ENCODE measurements around the gene C2CD4D.
"Not testable (repeated sequence)": the region's sequence is repeated elsewhere in the genome, so short reads cannot be mapped to it uniquely, and the experiment has no call there.

C2CD4D gene

GRCh38 chr1:151839457-151840403, at the start of gene C2CD4D:
C2CD4D (minus strand) TSS chr1:151839820; CDS start chr1:151838989, 831 bp downstream.
- peak within 1 kb of the TSS; percentile 76 for H3K4me3 ChIP-seq (ENCODE audit: low read depth, low read length)
- H3K27me3 ChIP-seq (ENCODE audit: insufficient read depth, low read length): peaks cover 13% of the 10 kb centered on the region; the same call in 1 of the 2 replicates
- no peaks in the 10 kb centered on the region for H3K79me2 ChIP-seq (ENCODE audit: control insufficient read depth, insufficient read depth, low read length, unreplicated experiment)
- H3K36me3 ChIP-seq (ENCODE audit: insufficient read depth, low read length): no peaks in the 10 kb centered on the region
- peaks cover 34% of the 10 kb centered on the region for H3K4me1 ChIP-seq (ENCODE audit: control insufficient read depth, insufficient read depth, low read length, unreplicated experiment)
- no peak within 1 kb of the TSS for H3K27ac ChIP-seq (ENCODE audit: low read depth, low read length)
- H2AFZ ChIP-seq (ENCODE audit: low read length, unreplicated experiment): peak within 1 kb of the TSS; percentile 55

GRCh38 chr1:151888972-151889570, 49.5 kb upstream of the C2CD4D start:
- H3K36me3 ChIP-seq (ENCODE audit: insufficient read depth, low read length): peaks cover 9% of the 10 kb centered on the region; the same call in 1 of the 2 replicates
- peaks cover 27% of the 10 kb centered on the region for H3K4me1 ChIP-seq (ENCODE audit: control insufficient read depth, insufficient read depth, low read length, unreplicated experiment)
- no peak overlapping the region for H3K4me3 ChIP-seq (ENCODE audit: low read depth, low read length)
- H3K27ac ChIP-seq (ENCODE audit: low read depth, low read length): no peak overlapping the region
- H2AFZ ChIP-seq (ENCODE audit: low read length, unreplicated experiment): no peak overlapping the region
- no peaks in the 10 kb centered on the region for H3K79me2 ChIP-seq (ENCODE audit: control insufficient read depth, insufficient read depth, low read length, unreplicated experiment)
- H3K27me3 ChIP-seq (ENCODE audit: insufficient read depth, low read length): no peaks in the 10 kb centered on the region

- Histone ChIP-seq H3K27me3 (ENCODE audit: insufficient read depth, low read length) (no peaks in the 10 kb centered on the region), H3K4me3 (ENCODE audit: low read depth, low read length) (no peak overlapping the region), H3K4me1 (ENCODE audit: control insufficient read depth, insufficient read depth, low read length, unreplicated experiment) (peaks cover 12% of the 10 kb centered on the region), H2AFZ (ENCODE audit: low read length, unreplicated experiment) (no peak overlapping the region), H3K79me2 (ENCODE audit: control insufficient read depth, insufficient read depth, low read length, unreplicated experiment) (no peaks in the 10 kb centered on the region), H3K36me3 (ENCODE audit: insufficient read depth, low read length) (peaks cover 9% of the 10 kb centered on the region; the same call in 1 of the 2 replicates), H3K27ac (ENCODE audit: low read depth, low read length) (peak overlapping the region; percentile 55)
These were observed 47.4 kb upstream of the C2CD4D start for GRCh38 chr1:151887028-151887427.

GRCh38 chr1:151885479-151885878, 45.9 kb upstream of the C2CD4D start:
- Histone ChIP-seq H3K79me2 (ENCODE audit: control insufficient read depth, insufficient read depth, low read length, unreplicated experiment) (no peaks in the 10 kb centered on the region), H3K36me3 (ENCODE audit: insufficient read depth, low read length) (peaks cover 9% of the 10 kb centered on the region; the same call in 1 of the 2 replicates), H3K27me3 (ENCODE audit: insufficient read depth, low read length) (no peaks in the 10 kb centered on the region), H2AFZ (ENCODE audit: low read length, unreplicated experiment) (no peak overlapping the region), H3K27ac (ENCODE audit: low read depth, low read length) (no peak overlapping the region), H3K4me3 (ENCODE audit: low read depth, low read length) (no peak overlapping the region), H3K4me1 (ENCODE audit: control insufficient read depth, insufficient read depth, low read length, unreplicated experiment) (peaks cover 9% of the 10 kb centered on the region)

- H3K79me2 ChIP-seq (ENCODE audit: control insufficient read depth, insufficient read depth, low read length, unreplicated experiment); H3K27ac ChIP-seq (ENCODE audit: low read depth, low read length); H3K36me3 ChIP-seq (ENCODE audit: insufficient read depth, low read length); H3K4me1 ChIP-seq (ENCODE audit: control insufficient read depth, insufficient read depth, low read length, unreplicated experiment); H3K27me3 ChIP-seq (ENCODE audit: insufficient read depth, low read length); H3K4me3 ChIP-seq (ENCODE audit: low read depth, low read length); H2AFZ ChIP-seq (ENCODE audit: low read length, unreplicated experiment): not testable (repeated sequence)
These were observed 45.3 kb upstream of the C2CD4D start for GRCh38 chr1:151884879-151885278.

- H3K27ac ChIP-seq (ENCODE audit: low read depth, low read length); H3K79me2 ChIP-seq (ENCODE audit: control insufficient read depth, insufficient read depth, low read length, unreplicated experiment); H3K4me1 ChIP-seq (ENCODE audit: control insufficient read depth, insufficient read depth, low read length, unreplicated experiment); H3K27me3 ChIP-seq (ENCODE audit: insufficient read depth, low read length); H2AFZ ChIP-seq (ENCODE audit: low read length, unreplicated experiment); H3K36me3 ChIP-seq (ENCODE audit: insufficient read depth, low read length); H3K4me3 ChIP-seq (ENCODE audit: low read depth, low read length): not testable (repeated sequence)
These were observed 44.8 kb upstream of the C2CD4D start for GRCh38 chr1:151884445-151884844.

GRCh38 chr1:151883898-151884297, 44.3 kb upstream of the C2CD4D start:
- H2AFZ ChIP-seq (ENCODE audit: low read length, unreplicated experiment); H3K4me1 ChIP-seq (ENCODE audit: control insufficient read depth, insufficient read depth, low read length, unreplicated experiment); H3K27ac ChIP-seq (ENCODE audit: low read depth, low read length); H3K36me3 ChIP-seq (ENCODE audit: insufficient read depth, low read length); H3K27me3 ChIP-seq (ENCODE audit: insufficient read depth, low read length); H3K4me3 ChIP-seq (ENCODE audit: low read depth, low read length); H3K79me2 ChIP-seq (ENCODE audit: control insufficient read depth, insufficient read depth, low read length, unreplicated experiment): not testable (repeated sequence)

- H2AFZ ChIP-seq (ENCODE audit: low read length, unreplicated experiment); H3K4me3 ChIP-seq (ENCODE audit: low read depth, low read length); H3K27me3 ChIP-seq (ENCODE audit: insufficient read depth, low read length); H3K79me2 ChIP-seq (ENCODE audit: control insufficient read depth, insufficient read depth, low read length, unreplicated experiment); H3K27ac ChIP-seq (ENCODE audit: low read depth, low read length); H3K4me1 ChIP-seq (ENCODE audit: control insufficient read depth, insufficient read depth, low read length, unreplicated experiment); H3K36me3 ChIP-seq (ENCODE audit: insufficient read depth, low read length): not testable (repeated sequence)
These were observed 43.3 kb upstream of the C2CD4D start for GRCh38 chr1:151882918-151883317.

- H3K4me1 ChIP-seq (ENCODE audit: control insufficient read depth, insufficient read depth, low read length, unreplicated experiment): peaks cover 2% of the 10 kb centered on the region
- no peak overlapping the region for H3K4me3 ChIP-seq (ENCODE audit: low read depth, low read length)
- H3K79me2 ChIP-seq (ENCODE audit: control insufficient read depth, insufficient read depth, low read length, unreplicated experiment): no peaks in the 10 kb centered on the region
- no peaks in the 10 kb centered on the region for H3K27me3 ChIP-seq (ENCODE audit: insufficient read depth, low read length)
- H3K27ac ChIP-seq (ENCODE audit: low read depth, low read length): no peak overlapping the region
- peaks cover under 1% of the 10 kb centered on the region; the same call in 1 of the 2 replicates for H3K36me3 ChIP-seq (ENCODE audit: insufficient read depth, low read length)
- no peak overlapping the region for H2AFZ ChIP-seq (ENCODE audit: low read length, unreplicated experiment)
These were observed 42.8 kb upstream of the C2CD4D start for GRCh38 chr1:151882466-151882865.

GRCh38 chr1:151881479-151881878, 41.9 kb upstream of the C2CD4D start:
- H3K4me3 ChIP-seq (ENCODE audit: low read depth, low read length): no peak overlapping the region
- H3K79me2 ChIP-seq (ENCODE audit: control insufficient read depth, insufficient read depth, low read length, unreplicated experiment): no peaks in the 10 kb centered on the region
- no peak overlapping the region for H3K27ac ChIP-seq (ENCODE audit: low read depth, low read length)
- H3K27me3 ChIP-seq (ENCODE audit: insufficient read depth, low read length): no peaks in the 10 kb centered on the region
- H2AFZ ChIP-seq (ENCODE audit: low read length, unreplicated experiment): no peak overlapping the region
- no peaks in the 10 kb centered on the region for H3K4me1 ChIP-seq (ENCODE audit: control insufficient read depth, insufficient read depth, low read length, unreplicated experiment)
- no peaks in the 10 kb centered on the region; the same call in 1 of the 2 replicates for H3K36me3 ChIP-seq (ENCODE audit: insufficient read depth, low read length)
